HepG2 (cell line): ENCODE data around the gene WDR53. TPM values are rescaled to one million over a fixed set of nuclear protein-coding genes. Genes with fewer than 3 reads are reported as not detected.

Source experiments
- ATAC-seq: fragments of 200-7000 bp; cut with Tn5 transposase; 3 replicates; pipeline ENCODE4 v1.9.1; 2020; ENCODE audit warnings: mild to moderate bottlenecking, moderate library complexity
- BruUV-seq: library from RNA; stranded (reverse); fragments of 400-500 nt; replicated peaks from 2 replicates; lab custom pipeline; 2021; lab: Mats Ljungman, UMichigan
- CTCF ChIA-PET: fragments of 300-600 bp; formaldehyde crosslinking; extraction: SDS; loops from one replicate; lab custom pipeline; 2021; ENCODE audit warnings: low total read pairs, inconsistent platforms, low intra/inter-chr PET ratio; lab: Yijun Ruan, JAX
- POLR2A ChIA-PET: fragments of 350-600 bp; sonication (Branson Sonifier 250); formaldehyde crosslinking; loops from one replicate; lab custom pipeline; 2020; ENCODE audit warnings: antibody characterized with exemption, inconsistent platforms; lab: Yijun Ruan, JAX
- DNase-seq: peaks from one replicate; pipeline ENCODE4 v3.0.0-alpha.2; 2015; ENCODE audit warnings: low spot score
- FAIRE-seq: peaks from 3 replicates; lab custom pipeline; 2011; peaks lifted over from hg19 to GRCh38; lab: Jason Lieb, UNC
- H2AFZ ChIP-seq: one replicate; pipeline ENCODE4 v1.6.1; 2011; ENCODE audit warnings: low read length, inconsistent platforms
- H3K27ac ChIP-seq: fragments of 300-600 bp; 3 replicates; pipeline ENCODE4 v1.8.0; 2011; ENCODE audit warnings: mixed run types, mild to moderate bottlenecking, mixed read lengths, low read length, inconsistent platforms; ENCODE audit not compliant: insufficient read depth; ENCODE audit errors: extremely low read length
- H3K27me3 ChIP-seq, 2 experiments: fragments of 200-600 bp in 1 of 2; 2 replicates in 1 of 2; 3 replicates in 1 of 2; pipeline versions ENCODE4 v1.6.0 to v1.8.0; 2011; ENCODE audit warnings: low read length in 2 of 2, mild to moderate bottlenecking in 2 of 2, moderate library complexity in 2 of 2, inconsistent platforms in 1 of 2; ENCODE audit not compliant: insufficient read depth in 2 of 2, control insufficient read depth in 1 of 2
- H3K36me3 ChIP-seq, 2 experiments: fragments of 200-600 bp in 1 of 2; replicated peaks in 1 of 2; 2 replicates in 1 of 2; 3 replicates in 1 of 2; pipeline versions ENCODE4 v1.5.1 to v1.8.0; 2011; ENCODE audit warnings: low read length in 2 of 2, inconsistent platforms in 1 of 2; ENCODE audit not compliant: insufficient read depth in 2 of 2, control insufficient read depth in 1 of 2
- H3K4me1 ChIP-seq: 2 replicates; pipeline ENCODE4 v1.5.1; 2012; ENCODE audit warnings: low read length, inconsistent platforms; ENCODE audit not compliant: insufficient read depth
- H3K4me2 ChIP-seq: 2 replicates; pipeline ENCODE4 v1.6.0; 2011; ENCODE audit warnings: low read depth, low read length, inconsistent platforms
- H3K4me3 ChIP-seq, 3 experiments: fragments of 200-600 bp in 1 of 3; sonication (generic), shearing (Covaris generic) in 1 of 3; replicated peaks in 1 of 3; 2 replicates each; pipeline ENCODE4 v1.5.1; 2011 to 2016; ENCODE audit warnings: low read length in 3 of 3, inconsistent platforms in 2 of 3, low read depth in 2 of 3, mild to moderate bottlenecking in 2 of 3, control low read depth in 1 of 3, mixed read lengths in 1 of 3; ENCODE audit not compliant: insufficient read depth in 1 of 3
- H3K79me2 ChIP-seq: one replicate; pipeline ENCODE4 v1.6.1; 2011; ENCODE audit warnings: low read length, inconsistent platforms; ENCODE audit not compliant: insufficient read depth
- H3K9ac ChIP-seq: 2 replicates; pipeline ENCODE4 v1.6.0; 2011; ENCODE audit warnings: mild to moderate bottlenecking, low read depth, low read length, inconsistent platforms; ENCODE audit not compliant: insufficient read depth
- H3K9me3 ChIP-seq: 2 replicates; pipeline ENCODE4 v1.5.1; 2012; ENCODE audit warnings: mild to moderate bottlenecking, low read length
- H4K20me1 ChIP-seq: 2 replicates; pipeline ENCODE4 v1.6.0; 2011; ENCODE audit warnings: inconsistent platforms, mild to moderate bottlenecking, low read length, moderate library complexity; ENCODE audit not compliant: insufficient read depth
- GATAD1 ChIP-seq: IDR thresholded peaks from 2 replicates; pipeline ENCODE4 v1.6.1; 2016; ENCODE audit warnings: missing genetic modification reagents, missing compliant biosample characterization
- RXRA ChIP-seq: sonication (generic); formaldehyde crosslinking; IDR thresholded peaks from 2 replicates; pipeline ENCODE4 v1.5.1; 2020; ENCODE audit warnings: missing genetic modification reagents
- ZNF124 ChIP-seq: sonication (generic); formaldehyde crosslinking; IDR thresholded peaks from 2 replicates; pipeline ENCODE4 v1.4.0; 2020; ENCODE audit warnings: missing genetic modification reagents
- ZNF749 ChIP-seq: sonication (generic); formaldehyde crosslinking; IDR thresholded peaks from 2 replicates; pipeline ENCODE4 v1.8.0; 2022; ENCODE audit warnings: mild to moderate bottlenecking, missing genetic modification reagents, moderate library complexity, borderline replicate concordance
- WGBS: methylation state at CpG from one replicate; pipeline ENCODE4 v1.1.6; 2017; ENCODE audit warnings: low lambda C conversion rate; 5-methylcytosine and 5-hydroxymethylcytosine counted together
- in situ Hi-C: cut with HindIII; loops from 2 replicates; pipeline ENCODE4 v1.10.0; 2017; ENCODE audit warnings: low pct_unique_long_range_greater_than_20kb; ENCODE audit not compliant: extremely low pct_ligation_motif_present
- intact Hi-C: fragments of 100-400 bp; cut with micrococcal nuclease; formaldehyde crosslinking; loops from one replicate; pipeline ENCODE4 v1.10.0; 2022; ENCODE audit not compliant: unreplicated experiment
- polyA plus RNA-seq, 8 experiments: library from polyadenylated mRNA; depleted of rRNA in 3 of 8; stranded (reverse) in 7 of 8; unstranded in 1 of 8; fragments of >200 nt; fragmentation: Illumina TruSeq in 4 of 8; extraction: Trizol in 4 of 8; gene quantifications; 2 replicates each; pipeline versions ENCODE4 v1.2.1 to v1.2.3, GENCODE V29; 2011 to 2016; ENCODE audit warnings: low read depth in 4 of 8, missing spikeins in 1 of 8, mixed read lengths in 1 of 8; ENCODE audit not compliant: insufficient read depth in 1 of 8
- total RNA-seq, 5 experiments: library from RNA; depleted of rRNA; stranded (reverse); fragments of >200 nt; fragmentation: Illumina TruSeq; extraction: Trizol; gene quantifications; 2 replicates each; pipeline ENCODE4 v1.2.3, GENCODE V29; 2016; ENCODE audit warnings: low read depth in 1 of 5
- TF ChIP-seq, protein P1 (sequence below): sonication (generic); formaldehyde crosslinking; IDR thresholded peaks from 2 replicates; pipeline ENCODE4 v1.4.0; 2020; ENCODE audit warnings: low read depth, missing genetic modification reagents
- TF ChIP-seq, protein P2 (sequence below): sonication (generic); formaldehyde crosslinking; IDR thresholded peaks from 2 replicates; pipeline ENCODE4 v1.4.0; 2020; ENCODE audit warnings: missing genetic modification reagents, borderline replicate concordance
- TF ChIP-seq, protein P3 (sequence below): sonication (generic); formaldehyde crosslinking; IDR thresholded peaks from 2 replicates; pipeline ENCODE4 v1.5.1; 2020; ENCODE audit warnings: missing genetic modification reagents, mild to moderate bottlenecking, borderline replicate concordance
- TF ChIP-seq, protein P4 (sequence below): sonication (generic); formaldehyde crosslinking; IDR thresholded peaks from 2 replicates; pipeline ENCODE4 v1.8.1; 2023; ENCODE audit warnings: mild to moderate bottlenecking, inconsistent platforms, moderate library complexity, missing genetic modification reagents, borderline replicate concordance

Gene WDR53
- total and polyA plus RNA-seq, 2 of the 13 experiments (the other 11 are each of a cell fraction or from before 2014, with no cell fraction given) = 3.5 to 7.7 TPM

DNA sequence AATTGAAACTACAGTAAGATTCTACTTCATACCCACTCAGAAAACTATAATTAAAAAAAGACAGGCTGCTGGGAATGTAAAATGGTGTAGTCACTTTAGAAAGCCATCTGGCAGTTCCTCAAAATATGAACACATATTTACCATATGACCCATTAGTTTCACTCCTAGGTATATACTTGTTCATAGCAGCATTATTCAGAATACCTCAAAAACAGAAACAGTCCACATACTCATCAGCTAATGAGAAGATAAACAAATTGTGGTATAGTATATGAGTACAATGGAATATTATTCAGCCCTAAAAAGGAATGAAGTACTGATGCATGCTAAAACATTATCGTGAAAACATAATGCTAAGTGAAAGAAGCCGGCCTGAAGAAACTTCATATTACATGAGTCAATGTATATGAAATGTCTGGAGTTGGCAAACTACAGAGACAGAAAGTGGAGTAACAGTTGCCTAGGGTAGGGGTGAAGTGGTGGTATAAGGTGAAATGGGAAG lies 23.8 kb downstream of the WDR53 start:
- Histone ChIP-seq H3K27me3 (0 out of 5 replicates have a peak, but pooled peaks cover 0 to 2% of the 10 kb centered on the region in 2 experiments), H3K9me3 (peaks cover 7% of the 10 kb centered on the region), H3K79me2 (no peaks in the 10 kb centered on the region), H3K36me3 (no peaks in the 10 kb centered on the region), H2AFZ (no peak overlapping the region), H3K4me2 (no peak overlapping the region), H3K27ac (no peak overlapping the region), H4K20me1 (no peaks in the 10 kb centered on the region), H3K4me3 (no peak overlapping the region), H3K9ac (no peak overlapping the region), H3K4me1 (peaks cover 13% of the 10 kb centered on the region)
- TF ChIP-seq, protein P1, sequence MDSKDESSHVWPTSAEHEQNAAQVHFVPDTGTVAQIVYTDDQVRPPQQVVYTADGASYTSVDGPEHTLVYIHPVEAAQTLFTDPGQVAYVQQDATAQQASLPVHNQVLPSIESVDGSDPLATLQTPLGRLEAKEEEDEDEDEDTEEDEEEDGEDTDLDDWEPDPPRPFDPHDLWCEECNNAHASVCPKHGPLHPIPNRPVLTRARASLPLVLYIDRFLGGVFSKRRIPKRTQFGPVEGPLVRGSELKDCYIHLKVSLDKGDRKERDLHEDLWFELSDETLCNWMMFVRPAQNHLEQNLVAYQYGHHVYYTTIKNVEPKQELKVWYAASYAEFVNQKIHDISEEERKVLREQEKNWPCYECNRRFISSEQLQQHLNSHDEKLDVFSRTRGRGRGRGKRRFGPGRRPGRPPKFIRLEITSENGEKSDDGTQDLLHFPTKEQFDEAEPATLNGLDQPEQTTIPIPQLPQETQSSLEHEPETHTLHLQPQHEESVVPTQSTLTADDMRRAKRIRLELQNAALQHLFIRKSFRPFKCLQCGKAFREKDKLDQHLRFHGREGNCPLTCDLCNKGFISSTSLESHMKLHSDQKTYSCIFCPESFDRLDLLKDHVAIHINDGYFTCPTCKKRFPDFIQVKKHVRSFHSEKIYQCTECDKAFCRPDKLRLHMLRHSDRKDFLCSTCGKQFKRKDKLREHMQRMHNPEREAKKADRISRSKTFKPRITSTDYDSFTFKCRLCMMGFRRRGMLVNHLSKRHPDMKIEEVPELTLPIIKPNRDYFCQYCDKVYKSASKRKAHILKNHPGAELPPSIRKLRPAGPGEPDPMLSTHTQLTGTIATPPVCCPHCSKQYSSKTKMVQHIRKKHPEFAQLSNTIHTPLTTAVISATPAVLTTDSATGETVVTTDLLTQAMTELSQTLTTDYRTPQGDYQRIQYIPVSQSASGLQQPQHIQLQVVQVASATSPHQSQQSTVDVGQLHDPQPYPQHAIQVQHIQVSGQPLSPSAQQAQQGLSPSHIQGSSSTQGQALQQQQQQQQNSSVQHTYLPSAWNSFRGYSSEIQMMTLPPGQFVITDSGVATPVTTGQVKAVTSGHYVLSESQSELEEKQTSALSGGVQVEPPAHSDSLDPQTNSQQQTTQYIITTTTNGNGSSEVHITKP (CRISPR knock-in tag) = no peak
- no peak for TF ChIP-seq RXRA (CRISPR knock-in tag)
- TF ChIP-seq ZNF124 (CRISPR knock-in tag) = no peak
- no peak for TF ChIP-seq ZNF749 (CRISPR knock-in tag)
- TF ChIP-seq, protein P2, sequence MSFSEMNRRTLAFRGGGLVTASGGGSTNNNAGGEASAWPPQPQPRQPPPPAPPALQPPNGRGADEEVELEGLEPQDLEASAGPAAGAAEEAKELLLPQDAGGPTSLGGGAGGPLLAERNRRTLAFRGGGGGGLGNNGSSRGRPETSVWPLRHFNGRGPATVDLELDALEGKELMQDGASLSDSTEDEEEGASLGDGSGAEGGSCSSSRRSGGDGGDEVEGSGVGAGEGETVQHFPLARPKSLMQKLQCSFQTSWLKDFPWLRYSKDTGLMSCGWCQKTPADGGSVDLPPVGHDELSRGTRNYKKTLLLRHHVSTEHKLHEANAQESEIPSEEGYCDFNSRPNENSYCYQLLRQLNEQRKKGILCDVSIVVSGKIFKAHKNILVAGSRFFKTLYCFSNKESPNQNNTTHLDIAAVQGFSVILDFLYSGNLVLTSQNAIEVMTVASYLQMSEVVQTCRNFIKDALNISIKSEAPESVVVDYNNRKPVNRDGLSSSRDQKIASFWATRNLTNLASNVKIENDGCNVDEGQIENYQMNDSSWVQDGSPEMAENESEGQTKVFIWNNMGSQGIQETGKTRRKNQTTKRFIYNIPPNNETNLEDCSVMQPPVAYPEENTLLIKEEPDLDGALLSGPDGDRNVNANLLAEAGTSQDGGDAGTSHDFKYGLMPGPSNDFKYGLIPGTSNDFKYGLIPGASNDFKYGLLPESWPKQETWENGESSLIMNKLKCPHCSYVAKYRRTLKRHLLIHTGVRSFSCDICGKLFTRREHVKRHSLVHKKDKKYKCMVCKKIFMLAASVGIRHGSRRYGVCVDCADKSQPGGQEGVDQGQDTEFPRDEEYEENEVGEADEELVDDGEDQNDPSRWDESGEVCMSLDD = no peak
- TF ChIP-seq, protein P3, sequence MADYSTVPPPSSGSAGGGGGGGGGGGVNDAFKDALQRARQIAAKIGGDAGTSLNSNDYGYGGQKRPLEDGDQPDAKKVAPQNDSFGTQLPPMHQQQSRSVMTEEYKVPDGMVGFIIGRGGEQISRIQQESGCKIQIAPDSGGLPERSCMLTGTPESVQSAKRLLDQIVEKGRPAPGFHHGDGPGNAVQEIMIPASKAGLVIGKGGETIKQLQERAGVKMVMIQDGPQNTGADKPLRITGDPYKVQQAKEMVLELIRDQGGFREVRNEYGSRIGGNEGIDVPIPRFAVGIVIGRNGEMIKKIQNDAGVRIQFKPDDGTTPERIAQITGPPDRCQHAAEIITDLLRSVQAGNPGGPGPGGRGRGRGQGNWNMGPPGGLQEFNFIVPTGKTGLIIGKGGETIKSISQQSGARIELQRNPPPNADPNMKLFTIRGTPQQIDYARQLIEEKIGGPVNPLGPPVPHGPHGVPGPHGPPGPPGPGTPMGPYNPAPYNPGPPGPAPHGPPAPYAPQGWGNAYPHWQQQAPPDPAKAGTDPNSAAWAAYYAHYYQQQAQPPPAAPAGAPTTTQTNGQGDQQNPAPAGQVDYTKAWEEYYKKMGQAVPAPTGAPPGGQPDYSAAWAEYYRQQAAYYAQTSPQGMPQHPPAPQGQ (CRISPR knock-in tag) = no peak
- TF ChIP-seq, protein P4, sequence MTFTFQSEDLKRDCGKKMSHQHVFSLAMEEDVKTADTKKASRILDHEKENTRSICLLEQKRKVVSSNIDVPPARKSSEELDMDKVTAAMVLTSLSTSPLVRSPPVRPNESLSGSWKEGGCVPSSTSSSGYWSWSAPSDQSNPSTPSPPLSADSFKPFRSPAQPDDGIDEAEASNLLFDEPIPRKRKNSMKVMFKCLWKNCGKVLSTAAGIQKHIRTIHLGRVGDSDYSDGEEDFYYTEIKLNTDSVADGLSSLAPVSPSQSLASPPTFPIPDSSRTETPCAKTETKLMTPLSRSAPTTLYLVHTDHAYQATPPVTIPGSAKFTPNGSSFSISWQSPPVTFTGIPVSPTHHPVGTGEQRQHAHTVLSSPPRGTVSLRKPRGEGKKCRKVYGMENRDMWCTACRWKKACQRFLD (CRISPR knock-in tag) = no peak
- TF ChIP-seq GATAD1 = no peak
- ChIA-PET CTCF (no interaction called here), POLR2A (no interaction called here)
- in situ Hi-C loops = no loop called here
- FAIRE-seq (no peak), ATAC-seq (no peak), DNase-seq (no peak)
- WGBS = 29% methylated on average over 2 of the region's 2 CpGs
- intact Hi-C loops = no loop called here
- BruUV-seq = no TSS peak
